GM23338 (cell line): ENCODE results near the gene DOCK2. TPM values are rescaled to one million over a fixed set of nuclear protein-coding genes. Genes with fewer than 3 reads are reported as not detected.

ENCODE experiments used
- ATAC-seq: fragments of 200-7000 bp; cut with Tn5 transposase; 3 replicates; pipeline ENCODE4 v1.9.1; 2020
- DNase-seq: peaks from one replicate; pipeline ENCODE4 v3.0.0-alpha.2; 2015; ENCODE audit warnings: low spot score
- H2AFZ ChIP-seq: fragments of 200-600 bp; sonication (generic); 2 replicates; pipeline ENCODE4 v1.8.0; 2016; ENCODE audit warnings: antibody characterized with exemption, mild to moderate bottlenecking, moderate library complexity
- H3F3A ChIP-seq: fragments of 200-600 bp; sonication (generic); replicated peaks from 2 replicates; pipeline ENCODE4 v1.8.0; 2017; ENCODE audit warnings: antibody characterized with exemption, mixed run types, low read depth
- H3K27ac ChIP-seq: fragments of 200-600 bp; sonication (generic); 2 replicates; pipeline ENCODE4 v1.6.1; 2016; ENCODE audit warnings: low read depth
- H3K27me3 ChIP-seq: fragments of 200-600 bp; sonication (generic); 2 replicates; pipeline ENCODE4 v1.8.0; 2016; ENCODE audit warnings: mild to moderate bottlenecking, mixed run types, moderate library complexity; ENCODE audit not compliant: insufficient read depth
- H3K36me3 ChIP-seq: fragments of 200-600 bp; sonication (generic); 2 replicates; pipeline ENCODE4 v1.8.0; 2016; ENCODE audit warnings: mild to moderate bottlenecking; ENCODE audit not compliant: insufficient read depth
- H3K4me1 ChIP-seq: fragments of 200-600 bp; sonication (generic); 2 replicates; pipeline ENCODE4 v1.8.0; 2016; ENCODE audit warnings: mild to moderate bottlenecking, moderate library complexity; ENCODE audit not compliant: insufficient read depth
- H3K4me2 ChIP-seq: fragments of 200-600 bp; sonication (generic); 2 replicates; pipeline ENCODE4 v1.7.1; 2017; ENCODE audit warnings: mixed run types
- H3K4me3 ChIP-seq: fragments of 200-600 bp; sonication (generic); 2 replicates; pipeline ENCODE4 v1.6.1; 2016; ENCODE audit warnings: mixed run types
- H3K79me2 ChIP-seq: fragments of 200-600 bp; sonication (generic); replicated peaks from 2 replicates; pipeline ENCODE4 v1.8.0; 2017; ENCODE audit warnings: mild to moderate bottlenecking; ENCODE audit not compliant: insufficient read depth
- H3K9me2 ChIP-seq: fragments of 200-600 bp; sonication (generic); 2 replicates; pipeline ENCODE4 v1.8.0; 2017; ENCODE audit not compliant: insufficient read depth
- H4K20me1 ChIP-seq: fragments of 200-600 bp; sonication (generic); replicated peaks from 2 replicates; pipeline ENCODE4 v1.8.0; 2017; ENCODE audit warnings: mild to moderate bottlenecking; ENCODE audit not compliant: insufficient read depth
- H3K27ac Mint-ChIP-seq: 2 replicates; pipeline ENCODE4 v1.8.0; 2020; ENCODE audit warnings: inconsistent platforms, mild to moderate bottlenecking, moderate library complexity, mixed read lengths
- H3K27me3 Mint-ChIP-seq: 3 replicates; pipeline ENCODE4 v1.8.0; 2022; ENCODE audit warnings: low read depth, mild to moderate bottlenecking, moderate library complexity, mixed read lengths, inconsistent platforms; ENCODE audit not compliant: insufficient read depth, poor library complexity
- H3K36me3 Mint-ChIP-seq: 3 replicates; pipeline ENCODE4 v1.8.0; 2021; ENCODE audit warnings: low read depth, mild to moderate bottlenecking, inconsistent platforms, moderate library complexity, mixed read lengths
- H3K4me1 Mint-ChIP-seq: 3 replicates; pipeline ENCODE4 v1.8.0; 2020; ENCODE audit warnings: mild to moderate bottlenecking, inconsistent platforms, mixed read lengths
- H3K4me3 Mint-ChIP-seq: 3 replicates; pipeline ENCODE4 v1.8.0; 2021; ENCODE audit warnings: moderate library complexity, mild to moderate bottlenecking, inconsistent platforms, mixed read lengths
- H3K9me3 Mint-ChIP-seq: 3 replicates; pipeline ENCODE4 v1.8.0; 2020; ENCODE audit warnings: moderate library complexity, mild to moderate bottlenecking, inconsistent platforms, mixed read lengths
- EZH2 ChIP-seq: fragments of 200-600 bp; sonication (generic); IDR thresholded peaks from one replicate; pipeline ENCODE4 v1.8.0; 2017; ENCODE audit warnings: antibody characterized with exemption, mild to moderate bottlenecking, low read depth; ENCODE audit not compliant: unreplicated experiment
- EZH2phosphoT487 ChIP-seq: fragments of 200-600 bp; sonication (generic); IDR thresholded peaks from one replicate; pipeline ENCODE4 v1.8.1; 2018; ENCODE audit warnings: antibody characterized with exemption; ENCODE audit not compliant: unreplicated experiment
- JUNB ChIP-seq: IDR thresholded peaks from one replicate; pipeline ENCODE4 v1.6.1; 2016; ENCODE audit warnings: antibody characterized with exemption; ENCODE audit not compliant: unreplicated experiment
- STAT1 ChIP-seq: IDR thresholded peaks from one replicate; pipeline ENCODE4 v1.6.1; 2016; ENCODE audit warnings: antibody characterized with exemption; ENCODE audit not compliant: unreplicated experiment
- ZNF114 ChIP-seq: fragments of 250-450 bp; sonication (Bioruptor Pico); IDR thresholded peaks from 2 replicates; pipeline ENCODE4 v1.5.0; 2020; ENCODE audit warnings: mild to moderate bottlenecking, moderate library complexity
- polyA plus RNA-seq: library from polyadenylated mRNA; unstranded; fragments of >200 nt; fragmentation: Nextera tagmentation; extraction: Ambion mirVana; gene quantifications from 2 replicates; pipeline ENCODE4 v1.2.1, GENCODE V29; 2016
- total RNA-seq: library from RNA; depleted of rRNA; stranded (reverse); fragments of >200 nt; shearing (Covaris generic); gene quantifications from 2 replicates; pipeline ENCODE4 v1.2.3, GENCODE V29; 2014
- TF ChIP-seq, protein P1 (sequence below): fragments of 250-450 bp; sonication (Bioruptor Pico); IDR thresholded peaks from 2 replicates; pipeline ENCODE4 v1.5.0; 2020; ENCODE audit warnings: mild to moderate bottlenecking, moderate library complexity
- TF ChIP-seq, protein P2 (sequence below): IDR thresholded peaks from 2 replicates; pipeline ENCODE4 v1.6.1; 2016; ENCODE audit warnings: antibody characterized with exemption

The DOCK2 gene
- total and polyA plus RNA-seq, 2 experiments from 2014 or later, result 3.7 to 9.4 TPM

DNA sequence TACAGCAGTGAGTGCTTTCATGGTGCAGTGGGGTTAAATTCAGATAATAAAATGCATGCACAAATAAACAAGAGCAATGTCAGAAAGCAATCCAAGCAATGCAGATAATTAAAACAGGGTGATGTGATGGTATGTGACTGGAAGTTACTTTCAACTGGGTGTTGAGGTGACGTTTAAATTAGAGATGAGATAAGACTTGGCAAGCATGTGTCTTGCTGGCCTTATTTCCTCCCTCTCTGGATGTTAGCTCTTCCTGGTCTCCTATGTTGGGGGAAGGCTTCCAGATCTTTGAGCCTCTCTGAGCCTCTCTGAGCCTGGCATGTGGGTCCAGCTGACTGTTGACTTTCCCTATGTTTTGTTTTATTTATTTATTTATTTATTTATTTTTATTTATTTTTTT is 54.4 kb downstream of the DOCK2 start:
- Histone ChIP-seq H3K4me2 (no peak overlapping the region), H4K20me1 (no peaks in the 10 kb centered on the region), H3K27ac (no peak overlapping the region), H3F3A (no peaks in the 10 kb centered on the region), H3K4me1 (no peaks in the 10 kb centered on the region), H3K9me2 (no peaks in the 10 kb centered on the region), H3K4me3 (no peak overlapping the region), H3K79me2 (no peaks in the 10 kb centered on the region), H3K36me3 (no peaks in the 10 kb centered on the region), H2AFZ (no peak overlapping the region), H3K27me3 (no peaks in the 10 kb centered on the region)
- DNase-seq (no peak), ATAC-seq (no peak)
- Mint-ChIP-seq H3K27me3 (no peaks in the 10 kb centered on the region), H3K36me3 (no peaks in the 10 kb centered on the region), H3K9me3 (no peaks in the 10 kb centered on the region), H3K4me1 (no peaks in the 10 kb centered on the region; the same call in 2 of the 3 replicates), H3K4me3 (no peak overlapping the region), H3K27ac (no peak overlapping the region)
- TF ChIP-seq JUNB, result no peak
- TF ChIP-seq, protein P1, sequence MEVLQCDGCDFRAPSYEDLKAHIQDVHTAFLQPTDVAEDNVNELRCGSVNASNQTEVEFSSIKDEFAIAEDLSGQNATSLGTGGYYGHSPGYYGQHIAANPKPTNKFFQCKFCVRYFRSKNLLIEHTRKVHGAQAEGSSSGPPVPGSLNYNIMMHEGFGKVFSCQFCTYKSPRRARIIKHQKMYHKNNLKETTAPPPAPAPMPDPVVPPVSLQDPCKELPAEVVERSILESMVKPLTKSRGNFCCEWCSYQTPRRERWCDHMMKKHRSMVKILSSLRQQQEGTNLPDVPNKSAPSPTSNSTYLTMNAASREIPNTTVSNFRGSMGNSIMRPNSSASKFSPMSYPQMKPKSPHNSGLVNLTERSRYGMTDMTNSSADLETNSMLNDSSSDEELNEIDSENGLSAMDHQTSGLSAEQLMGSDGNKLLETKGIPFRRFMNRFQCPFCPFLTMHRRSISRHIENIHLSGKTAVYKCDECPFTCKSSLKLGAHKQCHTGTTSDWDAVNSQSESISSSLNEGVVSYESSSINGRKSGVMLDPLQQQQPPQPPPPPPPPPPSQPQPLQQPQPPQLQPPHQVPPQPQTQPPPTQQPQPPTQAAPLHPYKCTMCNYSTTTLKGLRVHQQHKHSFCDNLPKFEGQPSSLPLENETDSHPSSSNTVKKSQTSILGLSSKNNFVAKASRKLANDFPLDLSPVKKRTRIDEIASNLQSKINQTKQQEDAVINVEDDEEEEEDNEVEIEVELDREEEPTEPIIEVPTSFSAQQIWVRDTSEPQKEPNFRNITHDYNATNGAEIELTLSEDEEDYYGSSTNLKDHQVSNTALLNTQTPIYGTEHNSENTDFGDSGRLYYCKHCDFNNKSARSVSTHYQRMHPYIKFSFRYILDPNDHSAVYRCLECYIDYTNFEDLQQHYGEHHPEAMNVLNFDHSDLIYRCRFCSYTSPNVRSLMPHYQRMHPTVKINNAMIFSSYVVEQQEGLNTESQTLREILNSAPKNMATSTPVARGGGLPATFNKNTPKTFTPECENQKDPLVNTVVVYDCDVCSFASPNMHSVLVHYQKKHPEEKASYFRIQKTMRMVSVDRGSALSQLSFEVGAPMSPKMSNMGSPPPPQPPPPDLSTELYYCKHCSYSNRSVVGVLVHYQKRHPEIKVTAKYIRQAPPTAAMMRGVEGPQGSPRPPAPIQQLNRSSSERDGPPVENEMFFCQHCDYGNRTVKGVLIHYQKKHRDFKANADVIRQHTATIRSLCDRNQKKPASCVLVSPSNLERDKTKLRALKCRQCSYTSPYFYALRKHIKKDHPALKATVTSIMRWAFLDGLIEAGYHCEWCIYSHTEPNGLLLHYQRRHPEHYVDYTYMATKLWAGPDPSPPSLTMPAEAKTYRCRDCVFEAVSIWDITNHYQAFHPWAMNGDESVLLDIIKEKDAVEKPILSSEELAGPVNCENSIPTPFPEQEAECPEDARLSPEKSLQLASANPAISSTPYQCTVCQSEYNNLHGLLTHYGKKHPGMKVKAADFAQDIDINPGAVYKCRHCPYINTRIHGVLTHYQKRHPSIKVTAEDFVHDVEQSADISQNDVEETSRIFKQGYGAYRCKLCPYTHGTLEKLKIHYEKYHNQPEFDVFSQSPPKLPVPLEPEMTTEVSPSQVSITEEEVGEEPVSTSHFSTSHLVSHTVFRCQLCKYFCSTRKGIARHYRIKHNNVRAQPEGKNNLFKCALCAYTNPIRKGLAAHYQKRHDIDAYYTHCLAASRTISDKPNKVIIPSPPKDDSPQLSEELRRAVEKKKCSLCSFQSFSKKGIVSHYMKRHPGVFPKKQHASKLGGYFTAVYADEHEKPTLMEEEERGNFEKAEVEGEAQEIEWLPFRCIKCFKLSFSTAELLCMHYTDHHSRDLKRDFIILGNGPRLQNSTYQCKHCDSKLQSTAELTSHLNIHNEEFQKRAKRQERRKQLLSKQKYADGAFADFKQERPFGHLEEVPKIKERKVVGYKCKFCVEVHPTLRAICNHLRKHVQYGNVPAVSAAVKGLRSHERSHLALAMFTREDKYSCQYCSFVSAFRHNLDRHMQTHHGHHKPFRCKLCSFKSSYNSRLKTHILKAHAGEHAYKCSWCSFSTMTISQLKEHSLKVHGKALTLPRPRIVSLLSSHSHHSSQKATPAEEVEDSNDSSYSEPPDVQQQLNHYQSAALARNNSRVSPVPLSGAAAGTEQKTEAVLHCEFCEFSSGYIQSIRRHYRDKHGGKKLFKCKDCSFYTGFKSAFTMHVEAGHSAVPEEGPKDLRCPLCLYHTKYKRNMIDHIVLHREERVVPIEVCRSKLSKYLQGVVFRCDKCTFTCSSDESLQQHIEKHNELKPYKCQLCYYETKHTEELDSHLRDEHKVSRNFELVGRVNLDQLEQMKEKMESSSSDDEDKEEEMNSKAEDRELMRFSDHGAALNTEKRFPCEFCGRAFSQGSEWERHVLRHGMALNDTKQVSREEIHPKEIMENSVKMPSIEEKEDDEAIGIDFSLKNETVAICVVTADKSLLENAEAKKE (CRISPR knock-in tag), result no peak
- TF ChIP-seq, protein P2, sequence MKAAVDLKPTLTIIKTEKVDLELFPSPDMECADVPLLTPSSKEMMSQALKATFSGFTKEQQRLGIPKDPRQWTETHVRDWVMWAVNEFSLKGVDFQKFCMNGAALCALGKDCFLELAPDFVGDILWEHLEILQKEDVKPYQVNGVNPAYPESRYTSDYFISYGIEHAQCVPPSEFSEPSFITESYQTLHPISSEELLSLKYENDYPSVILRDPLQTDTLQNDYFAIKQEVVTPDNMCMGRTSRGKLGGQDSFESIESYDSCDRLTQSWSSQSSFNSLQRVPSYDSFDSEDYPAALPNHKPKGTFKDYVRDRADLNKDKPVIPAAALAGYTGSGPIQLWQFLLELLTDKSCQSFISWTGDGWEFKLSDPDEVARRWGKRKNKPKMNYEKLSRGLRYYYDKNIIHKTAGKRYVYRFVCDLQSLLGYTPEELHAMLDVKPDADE, result no peak
- TF ChIP-seq EZH2, result no peak
- TF ChIP-seq STAT1, result no peak
- no peak for TF ChIP-seq EZH2phosphoT487
- no peak for TF ChIP-seq ZNF114 (CRISPR knock-in tag)
